Natural killer cell (primary cell): Measurements from ENCODE around the gene TNFAIP8L2. TPM values are rescaled to one million over a fixed set of nuclear protein-coding genes. Genes with fewer than 3 reads are reported as not detected.
A peak's percentile ranks its signal among the peaks of the same experiment; 100 is the strongest.

ENCODE experiments used
- ATAC-seq, 3 donors: fragments of 150-1000 bp in 2 of 3; fragments of 200-7000 bp in 1 of 3; cut with Tn5 transposase; 1 replicate in 1 of 3; 2 replicates in 2 of 3; pipeline ENCODE4 v1.10.0; 2021; ENCODE audit warnings: mild to moderate bottlenecking in 2 of 3, moderate library complexity in 2 of 3
- DNase-seq, 2 donors: peaks; one replicate each; pipeline versions ENCODE4 v3.0.0 to v3.0.0-alpha.2; 2013 to 2021; ENCODE audit warnings: mixed read lengths in 1 of 2
- H3K27ac ChIP-seq: one replicate; pipeline ENCODE4 v1.5.1; 2013; ENCODE audit warnings: mild to moderate bottlenecking, low read length
- H3K27me3 ChIP-seq: one replicate; pipeline ENCODE4 v1.6.1; 2013; ENCODE audit warnings: low read length; ENCODE audit not compliant: control insufficient read depth, insufficient read depth
- H3K36me3 ChIP-seq: one replicate; pipeline ENCODE4 v1.6.1; 2013; ENCODE audit warnings: low read length; ENCODE audit not compliant: control insufficient read depth, insufficient read depth
- H3K4me1 ChIP-seq: one replicate; pipeline ENCODE4 v1.6.1; 2013; ENCODE audit warnings: low read length; ENCODE audit not compliant: control insufficient read depth, insufficient read depth
- H3K4me3 ChIP-seq: one replicate; pipeline ENCODE4 v1.5.1; 2013; ENCODE audit warnings: low read length
- H3K9me3 ChIP-seq: one replicate; pipeline ENCODE4 v1.6.1; 2013; ENCODE audit warnings: low read length; ENCODE audit not compliant: control insufficient read depth, insufficient read depth
- H3K27ac Mint-ChIP-seq, 2 donors: one replicate each; pipeline ENCODE4 v1.8.0; 2022; ENCODE audit warnings: mild to moderate bottlenecking in 2 of 2, mixed read lengths in 2 of 2, moderate library complexity in 1 of 2
- H3K27me3 Mint-ChIP-seq, 2 donors: one replicate each; pipeline ENCODE4 v1.8.0; 2022; ENCODE audit warnings: low read depth in 2 of 2, mixed read lengths in 2 of 2
- H3K36me3 Mint-ChIP-seq: one replicate; pipeline ENCODE4 v1.8.0; 2022; ENCODE audit warnings: mixed read lengths
- H3K4me1 Mint-ChIP-seq, 2 donors: one replicate each; pipeline ENCODE4 v1.8.0; 2022; ENCODE audit warnings: mixed read lengths in 2 of 2
- H3K4me3 Mint-ChIP-seq: one replicate; pipeline ENCODE4 v1.8.0; 2022; ENCODE audit warnings: mild to moderate bottlenecking, moderate library complexity, mixed read lengths
- H3K9me3 Mint-ChIP-seq, 2 donors: one replicate each; pipeline ENCODE4 v1.8.0; 2022; ENCODE audit warnings: mixed read lengths in 2 of 2
- WGBS: methylation state at CpG from one replicate; pipeline ENCODE4 v1.1.7; 2013; ENCODE audit warnings: missing lambda C conversion rate; ENCODE audit not compliant: insufficient coverage; 5-methylcytosine and 5-hydroxymethylcytosine counted together
- intact Hi-C: fragments of 100-400 bp; cut with micrococcal nuclease; formaldehyde crosslinking; loops from one replicate; pipeline ENCODE4 v1.14.2; 2022
- total RNA-seq, 4 donors: library from RNA; stranded (reverse); fragments of 120-200 nt in 1 of 4; gene quantifications; one replicate each; pipeline versions ENCODE4 v1.2.3 to v1.2.4, GENCODE V29; 2013 to 2022
- TF ChIP-seq, protein P1 (sequence below): fragments of 200-600 bp; IDR thresholded peaks from one replicate; pipeline ENCODE4 v1.8.0; 2022; ENCODE audit warnings: antibody characterized with exemption

Gene TNFAIP8L2
- total RNA-seq, 3 donors from 2014 or later (not counting 1 experiment from before 2014, with no cell fraction given): 4.8 to 14.5 (median 5.7) TPM

DNA sequence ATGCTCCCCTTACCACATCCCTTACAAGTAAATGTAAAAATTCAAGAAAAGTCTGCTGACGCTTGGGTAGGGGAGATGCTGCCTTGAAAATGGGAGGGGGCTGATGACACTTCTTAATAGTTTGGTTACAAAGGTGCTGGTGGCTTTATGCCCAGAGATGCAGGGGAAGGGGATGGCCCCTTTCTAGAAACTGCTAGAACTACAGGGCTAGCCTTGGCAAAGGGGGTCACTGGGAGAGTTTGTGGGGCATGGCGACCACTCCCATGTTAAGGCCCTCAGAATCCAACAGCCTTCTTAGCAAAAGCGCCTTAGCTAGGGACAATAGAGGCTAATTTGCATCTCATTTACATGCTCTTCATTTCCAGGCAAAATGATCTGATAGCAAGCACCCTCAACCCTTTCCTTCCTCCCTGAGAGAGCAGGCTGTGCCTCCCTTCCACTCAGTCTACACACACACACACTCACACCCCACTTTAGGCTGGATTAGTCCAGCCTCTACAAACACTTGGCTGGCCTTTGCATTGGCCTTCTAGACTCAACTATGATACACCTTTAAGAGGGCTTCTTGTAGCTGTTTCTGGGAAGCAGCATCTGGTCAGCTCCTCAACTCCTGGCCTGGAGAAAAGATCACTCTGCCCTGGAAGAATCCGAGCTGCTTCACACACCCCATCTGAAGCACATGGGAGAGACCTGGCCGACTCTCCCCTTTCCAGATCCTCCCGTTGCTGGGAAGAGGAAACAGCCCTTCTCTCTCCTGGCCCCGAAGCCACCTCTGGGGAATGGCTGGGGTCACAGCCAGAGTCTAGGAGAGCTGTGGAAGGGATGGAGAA, 11.8 kb upstream of the TNFAIP8L2 start:
- H3K4me1 ChIP-seq: peaks cover 18% of the 10 kb centered on the region
- H3K27ac Mint-ChIP-seq: no peak overlapping the region
- H3K27ac ChIP-seq: no peak overlapping the region
- no peak for DNase-seq
- no peak for ATAC-seq
- no peaks in the 10 kb centered on the region for H3K36me3 Mint-ChIP-seq
- H3K27me3 ChIP-seq: peaks cover 7% of the 10 kb centered on the region
- H3K9me3 ChIP-seq: no peaks in the 10 kb centered on the region
- H3K4me3 Mint-ChIP-seq: peak overlapping the region; percentile 92
- H3K36me3 ChIP-seq: no peaks in the 10 kb centered on the region
- no peak overlapping the region for H3K4me3 ChIP-seq
- TF ChIP-seq, protein P1, sequence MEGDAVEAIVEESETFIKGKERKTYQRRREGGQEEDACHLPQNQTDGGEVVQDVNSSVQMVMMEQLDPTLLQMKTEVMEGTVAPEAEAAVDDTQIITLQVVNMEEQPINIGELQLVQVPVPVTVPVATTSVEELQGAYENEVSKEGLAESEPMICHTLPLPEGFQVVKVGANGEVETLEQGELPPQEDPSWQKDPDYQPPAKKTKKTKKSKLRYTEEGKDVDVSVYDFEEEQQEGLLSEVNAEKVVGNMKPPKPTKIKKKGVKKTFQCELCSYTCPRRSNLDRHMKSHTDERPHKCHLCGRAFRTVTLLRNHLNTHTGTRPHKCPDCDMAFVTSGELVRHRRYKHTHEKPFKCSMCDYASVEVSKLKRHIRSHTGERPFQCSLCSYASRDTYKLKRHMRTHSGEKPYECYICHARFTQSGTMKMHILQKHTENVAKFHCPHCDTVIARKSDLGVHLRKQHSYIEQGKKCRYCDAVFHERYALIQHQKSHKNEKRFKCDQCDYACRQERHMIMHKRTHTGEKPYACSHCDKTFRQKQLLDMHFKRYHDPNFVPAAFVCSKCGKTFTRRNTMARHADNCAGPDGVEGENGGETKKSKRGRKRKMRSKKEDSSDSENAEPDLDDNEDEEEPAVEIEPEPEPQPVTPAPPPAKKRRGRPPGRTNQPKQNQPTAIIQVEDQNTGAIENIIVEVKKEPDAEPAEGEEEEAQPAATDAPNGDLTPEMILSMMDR: no peak
- no peaks in the 10 kb centered on the region for H3K9me3 Mint-ChIP-seq
- 88% methylated on average over 5 of the region's 7 CpGs for WGBS
- peaks cover 0 to 8% of the 10 kb centered on the region in 2 donors for H3K27me3 Mint-ChIP-seq
- intact Hi-C loops: no loop called here
- H3K4me1 Mint-ChIP-seq: peaks cover 9 to 27% of the 10 kb centered on the region in 2 donors

DNA sequence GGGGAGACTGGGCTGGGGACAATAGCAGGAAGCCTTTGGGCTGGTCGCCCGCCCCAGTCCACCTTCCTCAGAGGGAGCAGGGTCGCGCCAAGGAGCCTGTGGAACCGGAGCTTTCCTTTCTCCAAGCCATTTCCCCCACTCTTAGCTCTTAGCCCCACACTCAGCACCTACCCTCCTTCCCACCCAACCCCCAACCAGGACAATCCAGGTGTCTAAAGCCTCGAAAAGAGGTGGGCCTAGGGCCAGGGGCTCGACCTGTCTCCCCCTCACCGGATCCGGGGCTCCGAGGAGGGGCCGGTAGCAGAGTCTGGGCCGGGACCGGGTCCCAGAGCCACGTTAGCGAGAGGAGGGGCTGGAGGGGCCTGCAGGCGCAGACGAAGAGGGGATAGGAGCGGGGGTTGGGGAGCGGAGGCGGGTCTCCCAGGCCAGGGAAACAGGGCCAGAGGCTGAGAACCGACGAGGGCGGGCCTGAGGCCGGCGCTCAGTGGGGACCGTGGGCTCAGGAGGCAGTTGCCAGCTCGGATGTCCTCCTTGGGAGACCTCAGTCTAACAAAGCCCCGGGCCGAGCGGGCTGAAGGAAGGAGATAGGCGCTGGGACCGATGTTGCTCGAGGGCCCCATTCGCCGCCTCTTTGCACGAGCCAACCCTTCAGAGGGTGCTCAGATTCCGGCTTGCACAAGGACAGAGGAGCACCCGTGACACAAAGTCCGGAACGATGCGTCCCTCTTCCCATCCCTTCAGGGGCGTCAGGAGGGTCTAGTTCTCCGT, 11.0 kb upstream of the TNFAIP8L2 start:
- Mint-ChIP-seq H3K4me1 (peaks cover 9 to 27% of the 10 kb centered on the region in 2 donors), H3K27ac (no peak overlapping the region), H3K27me3 (peaks cover 0 to 8% of the 10 kb centered on the region in 2 donors), H3K4me3 (peak overlapping the region; percentile 92), H3K36me3 (no peaks in the 10 kb centered on the region), H3K9me3 (no peaks in the 10 kb centered on the region)
- peak overlapping the region; percentile 83 for H3K4me3 ChIP-seq
- intact Hi-C loops: no loop called here
- no peak overlapping the region for H3K27ac ChIP-seq
- no peak for ATAC-seq
- no peaks in the 10 kb centered on the region for H3K9me3 ChIP-seq
- H3K4me1 ChIP-seq: peaks cover 18% of the 10 kb centered on the region
- no peaks in the 10 kb centered on the region for H3K36me3 ChIP-seq
- WGBS: 36% methylated on average over 43 of the region's 43 CpGs
- TF ChIP-seq, protein P1: no peak
- DNase-seq: peak in 1 of 2 donors; percentile 55
- H3K27me3 ChIP-seq: peaks cover 7% of the 10 kb centered on the region

DNA sequence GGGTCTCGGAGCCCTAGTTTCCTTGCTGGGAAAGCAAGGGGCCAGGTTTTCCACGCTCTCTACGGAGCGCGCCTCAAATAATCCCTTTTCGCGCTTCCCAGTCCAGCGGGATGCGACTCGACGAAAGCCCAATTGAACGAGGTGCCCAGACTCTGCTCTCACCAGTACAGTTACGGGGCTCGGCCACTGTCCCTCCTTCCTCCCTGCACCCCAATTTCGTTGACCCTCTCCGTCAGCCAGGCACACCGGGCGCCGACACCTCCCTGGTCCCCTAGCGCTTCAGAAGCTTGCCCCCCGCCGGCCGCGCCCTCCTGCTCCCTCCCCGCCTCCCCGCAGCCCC, 10.4 kb upstream of the TNFAIP8L2 start:
- no peak overlapping the region for H3K27ac ChIP-seq
- peak in 1 of 3 donors; percentile 3 for ATAC-seq
- WGBS: under 1% methylated on average over 26 of the region's 26 CpGs

More for the DNA sequence above, 10.4 kb upstream of the TNFAIP8L2 start:
- intact Hi-C loops: no loop called here
- Mint-ChIP-seq H3K4me3 (peak overlapping the region; percentile 92), H3K27ac (peak overlapping the region in 1 of 2 donors; percentile 83), H3K36me3 (no peaks in the 10 kb centered on the region), H3K4me1 (peaks cover 9 to 27% of the 10 kb centered on the region in 2 donors), H3K27me3 (peaks cover 0 to 8% of the 10 kb centered on the region in 2 donors), H3K9me3 (no peaks in the 10 kb centered on the region)
- DNase-seq: no peak
- H3K36me3 ChIP-seq: no peaks in the 10 kb centered on the region
- peaks cover 18% of the 10 kb centered on the region for H3K4me1 ChIP-seq
- H3K4me3 ChIP-seq: peak overlapping the region; percentile 83
- TF ChIP-seq, protein P1: no peak
- H3K27me3 ChIP-seq: peaks cover 7% of the 10 kb centered on the region
- no peaks in the 10 kb centered on the region for H3K9me3 ChIP-seq
